ENCODE results near the gene DERL2.

DNA sequence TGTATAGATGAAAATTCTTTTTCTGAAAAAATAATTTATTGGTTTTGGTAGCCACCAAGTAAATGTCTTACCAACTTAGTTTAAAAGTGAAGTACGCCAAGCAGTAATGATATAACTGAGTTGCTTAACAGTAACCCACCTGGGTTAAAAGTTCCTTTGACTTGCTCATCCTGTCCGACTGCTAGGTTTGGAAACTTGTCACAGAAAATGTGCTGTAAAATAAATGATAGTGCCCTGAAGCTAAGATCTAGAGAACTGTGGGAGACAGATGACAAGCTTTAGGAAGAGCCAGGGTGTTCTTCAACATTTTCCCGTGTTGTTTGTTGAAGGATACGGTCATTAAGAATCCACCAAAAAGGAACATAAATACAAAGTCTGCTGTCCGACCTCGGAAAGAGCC, 5.0 kb downstream of the DERL2 start:
- TF ChIP-seq, protein P1, sequence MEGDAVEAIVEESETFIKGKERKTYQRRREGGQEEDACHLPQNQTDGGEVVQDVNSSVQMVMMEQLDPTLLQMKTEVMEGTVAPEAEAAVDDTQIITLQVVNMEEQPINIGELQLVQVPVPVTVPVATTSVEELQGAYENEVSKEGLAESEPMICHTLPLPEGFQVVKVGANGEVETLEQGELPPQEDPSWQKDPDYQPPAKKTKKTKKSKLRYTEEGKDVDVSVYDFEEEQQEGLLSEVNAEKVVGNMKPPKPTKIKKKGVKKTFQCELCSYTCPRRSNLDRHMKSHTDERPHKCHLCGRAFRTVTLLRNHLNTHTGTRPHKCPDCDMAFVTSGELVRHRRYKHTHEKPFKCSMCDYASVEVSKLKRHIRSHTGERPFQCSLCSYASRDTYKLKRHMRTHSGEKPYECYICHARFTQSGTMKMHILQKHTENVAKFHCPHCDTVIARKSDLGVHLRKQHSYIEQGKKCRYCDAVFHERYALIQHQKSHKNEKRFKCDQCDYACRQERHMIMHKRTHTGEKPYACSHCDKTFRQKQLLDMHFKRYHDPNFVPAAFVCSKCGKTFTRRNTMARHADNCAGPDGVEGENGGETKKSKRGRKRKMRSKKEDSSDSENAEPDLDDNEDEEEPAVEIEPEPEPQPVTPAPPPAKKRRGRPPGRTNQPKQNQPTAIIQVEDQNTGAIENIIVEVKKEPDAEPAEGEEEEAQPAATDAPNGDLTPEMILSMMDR (conservative IDR thresholded peaks at IDR 0.05; ENCODE audit: low read depth in 2 of 2): no peak
- TF ChIP-seq STAT1 (IDR thresholded peaks at IDR 0.05; ENCODE audit: unreplicated experiment) (no peak), CREB1 (CRISPR knock-in tag; IDR thresholded peaks at IDR 0.05; ENCODE audit: low read depth) (no peak)

Measured in GM23338 (cell line).